ENCODE data around the gene ASTN1.

ASTN1 gene

GRCh38 chr1:177011508-177011907, 153.0 kb downstream of the ASTN1 start:
- CTCF ChIA-PET: no interaction called here
- no peak for DNase-seq (ENCODE audit: extremely low spot score)
- TF ChIP-seq CTCF (IDR thresholded peaks at IDR 0.05; ENCODE audit: control extremely low read depth, extremely low read depth, low read depth, missing control alignments): no peak
- POLR2A ChIA-PET: no interaction called here

GRCh38 chr1:177010211-177010825, 154.2 kb downstream of the ASTN1 start:
- ChIA-PET POLR2A (no interaction called here), CTCF (no interaction called here)
- no peak for TF ChIP-seq CTCF (IDR thresholded peaks at IDR 0.05; ENCODE audit: control extremely low read depth, extremely low read depth, low read depth, missing control alignments)
- DNase-seq (ENCODE audit: extremely low spot score): no peak

- CTCF ChIA-PET: no interaction called here
- TF ChIP-seq CTCF (IDR thresholded peaks at IDR 0.05; ENCODE audit: control extremely low read depth, extremely low read depth, low read depth, missing control alignments): no peak
- no peak for DNase-seq (ENCODE audit: extremely low spot score)
- POLR2A ChIA-PET: no interaction called here
Measured at GRCh38 chr1:177008653-177009052, 155.9 kb downstream of the ASTN1 start.

GRCh38 chr1:177007437-177008161, 156.9 kb downstream of the ASTN1 start:
- ChIA-PET CTCF (interaction anchor here (1.0 kb wide), 1 partner anchor 15 kb away, joined by 4 read pairs; no protein-coding TSS in a partner anchor), POLR2A (no interaction called here)
- TF ChIP-seq CTCF (IDR thresholded peaks at IDR 0.05; ENCODE audit: control extremely low read depth, extremely low read depth, low read depth, missing control alignments): no peak
- no peak for DNase-seq (ENCODE audit: extremely low spot score)

GRCh38 chr1:177002891-177003290, 161.6 kb downstream of the ASTN1 start:
- no peak for DNase-seq (ENCODE audit: extremely low spot score)
- no peak for TF ChIP-seq CTCF (IDR thresholded peaks at IDR 0.05; ENCODE audit: control extremely low read depth, extremely low read depth, low read depth, missing control alignments)
- CTCF ChIA-PET: no interaction called here

GRCh38 chr1:177001556-177001955, 163.0 kb downstream of the ASTN1 start:
- CTCF ChIA-PET: no interaction called here
- TF ChIP-seq CTCF (IDR thresholded peaks at IDR 0.05; ENCODE audit: control extremely low read depth, extremely low read depth, low read depth, missing control alignments): no peak
- POLR2A ChIA-PET: no interaction called here
- no peak for DNase-seq (ENCODE audit: extremely low spot score)

More at GRCh38 chr1:177002891-177003290, 161.6 kb downstream of the ASTN1 start:
- POLR2A ChIA-PET: no interaction called here

All from GM10248 (cell line).